Measurements from ENCODE around the gene CDC73. TPM values are rescaled to one million over a fixed set of nuclear protein-coding genes. Genes with fewer than 3 reads are reported as not detected.
"Not testable (repeated sequence)": the region's sequence is repeated elsewhere in the genome, so short reads cannot be mapped to it uniquely, and the experiment has no call there.

CDC73 gene
- total and polyA plus RNA-seq, 4 donors: 20.2 to 44.0 (median 26.7) TPM

GRCh38 chr1:193111641-193112090, 10.2 kb upstream of the CDC73 start:
- no peaks in the 10 kb centered on the region for H3K4me1 ChIP-seq (ENCODE audit: control insufficient read depth, insufficient read depth, low read length)
- peak in 1 of 6 donors; percentile 7 for DNase-seq (ENCODE audit: low read depth in 4 of 6, low spot score in 6 of 6)
- no peaks in the 10 kb centered on the region for H3K27me3 ChIP-seq (ENCODE audit: control insufficient read depth, insufficient read depth, low read length)
- H3K36me3 ChIP-seq (ENCODE audit: control insufficient read depth, insufficient read depth, low read length): no peaks in the 10 kb centered on the region
- WGBS (ENCODE audit: insufficient coverage): 53% methylated on average over 3 of the region's 6 CpGs
- no peaks in the 10 kb centered on the region for H3K9me3 ChIP-seq (ENCODE audit: control insufficient read depth, insufficient read depth, low read length)
- H3K4me3 ChIP-seq (ENCODE audit: low read depth, low read length): no peak overlapping the region
- peak overlapping the region; percentile 81 for H3K27ac ChIP-seq (ENCODE audit: low read depth, low read length)

- Histone ChIP-seq H3K9me3 (ENCODE audit: control insufficient read depth, insufficient read depth, low read length) (no peaks in the 10 kb centered on the region), H3K27ac (ENCODE audit: low read depth, low read length) (no peak overlapping the region), H3K4me1 (ENCODE audit: control insufficient read depth, insufficient read depth, low read length) (no peaks in the 10 kb centered on the region), H3K36me3 (ENCODE audit: control insufficient read depth, insufficient read depth, low read length) (no peaks in the 10 kb centered on the region), H3K27me3 (ENCODE audit: control insufficient read depth, insufficient read depth, low read length) (no peaks in the 10 kb centered on the region), H3K4me3 (ENCODE audit: low read depth, low read length) (no peak overlapping the region)
- WGBS (ENCODE audit: insufficient coverage): 83% methylated on average over 6 of the region's 9 CpGs
- no peak for DNase-seq (ENCODE audit: low read depth in 4 of 6, low spot score in 6 of 6)
Observed at GRCh38 chr1:193113258-193113991, 8.4 kb upstream of the CDC73 start.

- Histone ChIP-seq H3K27me3 (ENCODE audit: control insufficient read depth, insufficient read depth, low read length) (no peaks in the 10 kb centered on the region), H3K4me3 (ENCODE audit: low read depth, low read length) (no peak overlapping the region), H3K27ac (ENCODE audit: low read depth, low read length) (no peak overlapping the region), H3K4me1 (ENCODE audit: control insufficient read depth, insufficient read depth, low read length) (no peaks in the 10 kb centered on the region), H3K36me3 (ENCODE audit: control insufficient read depth, insufficient read depth, low read length) (no peaks in the 10 kb centered on the region), H3K9me3 (ENCODE audit: control insufficient read depth, insufficient read depth, low read length) (no peaks in the 10 kb centered on the region)
- no peak for DNase-seq (ENCODE audit: low read depth in 4 of 6, low spot score in 6 of 6)
Observed at GRCh38 chr1:193113992-193114332, 7.9 kb upstream of the CDC73 start.

- H3K36me3 ChIP-seq (ENCODE audit: control insufficient read depth, insufficient read depth, low read length): no peaks in the 10 kb centered on the region
- H3K27ac ChIP-seq (ENCODE audit: low read depth, low read length): no peak overlapping the region
- no peaks in the 10 kb centered on the region for H3K27me3 ChIP-seq (ENCODE audit: control insufficient read depth, insufficient read depth, low read length)
- H3K4me1 ChIP-seq (ENCODE audit: control insufficient read depth, insufficient read depth, low read length): no peaks in the 10 kb centered on the region
- DNase-seq (ENCODE audit: low read depth in 4 of 6, low spot score in 6 of 6): no peak
- H3K9me3 ChIP-seq (ENCODE audit: control insufficient read depth, insufficient read depth, low read length): no peaks in the 10 kb centered on the region
- H3K4me3 ChIP-seq (ENCODE audit: low read depth, low read length): no peak overlapping the region
- no CpG with 5 or more reads among the region's 6 CpGs for WGBS (ENCODE audit: insufficient coverage)
Observed at GRCh38 chr1:193114485-193115095, 7.2 kb upstream of the CDC73 start.

GRCh38 chr1:193115629-193116227, 6.1 kb upstream of the CDC73 start:
- H3K27ac ChIP-seq (ENCODE audit: low read depth, low read length): no peak overlapping the region
- no CpG with 5 or more reads among the region's 1 CpG for WGBS (ENCODE audit: insufficient coverage)
- H3K27me3 ChIP-seq (ENCODE audit: control insufficient read depth, insufficient read depth, low read length): no peaks in the 10 kb centered on the region
- no peaks in the 10 kb centered on the region for H3K36me3 ChIP-seq (ENCODE audit: control insufficient read depth, insufficient read depth, low read length)
- no peak for DNase-seq (ENCODE audit: low read depth in 4 of 6, low spot score in 6 of 6)
- no peaks in the 10 kb centered on the region for H3K9me3 ChIP-seq (ENCODE audit: control insufficient read depth, insufficient read depth, low read length)
- H3K4me3 ChIP-seq (ENCODE audit: low read depth, low read length): no peak overlapping the region
- no peaks in the 10 kb centered on the region for H3K4me1 ChIP-seq (ENCODE audit: control insufficient read depth, insufficient read depth, low read length)

- not testable (repeated sequence) for H3K27ac ChIP-seq (ENCODE audit: low read depth, low read length); H3K27me3 ChIP-seq (ENCODE audit: control insufficient read depth, insufficient read depth, low read length); H3K4me1 ChIP-seq (ENCODE audit: control insufficient read depth, insufficient read depth, low read length); H3K9me3 ChIP-seq (ENCODE audit: control insufficient read depth, insufficient read depth, low read length); DNase-seq (ENCODE audit: low read depth in 4 of 6, low spot score in 6 of 6); H3K36me3 ChIP-seq (ENCODE audit: control insufficient read depth, insufficient read depth, low read length); H3K4me3 ChIP-seq (ENCODE audit: low read depth, low read length)
- WGBS (ENCODE audit: insufficient coverage): 100% methylated on average over 2 of the region's 6 CpGs
Observed at GRCh38 chr1:193117167-193117566, 4.7 kb upstream of the CDC73 start.

- Histone ChIP-seq H3K27me3 (ENCODE audit: control insufficient read depth, insufficient read depth, low read length) (no peaks in the 10 kb centered on the region), H3K9me3 (ENCODE audit: control insufficient read depth, insufficient read depth, low read length) (no peaks in the 10 kb centered on the region), H3K4me3 (ENCODE audit: low read depth, low read length) (no peak overlapping the region), H3K36me3 (ENCODE audit: control insufficient read depth, insufficient read depth, low read length) (no peaks in the 10 kb centered on the region), H3K4me1 (ENCODE audit: control insufficient read depth, insufficient read depth, low read length) (peaks cover 2% of the 10 kb centered on the region), H3K27ac (ENCODE audit: low read depth, low read length) (no peak overlapping the region)
- WGBS (ENCODE audit: insufficient coverage): no CpG with 5 or more reads among the region's 3 CpGs
- no peak for DNase-seq (ENCODE audit: low read depth in 4 of 6, low spot score in 6 of 6)
Observed at GRCh38 chr1:193118194-193118593, 3.6 kb upstream of the CDC73 start.

- no peak overlapping the region for H3K4me3 ChIP-seq (ENCODE audit: low read depth, low read length)
- H3K9me3 ChIP-seq (ENCODE audit: control insufficient read depth, insufficient read depth, low read length): no peaks in the 10 kb centered on the region
- no peaks in the 10 kb centered on the region for H3K36me3 ChIP-seq (ENCODE audit: control insufficient read depth, insufficient read depth, low read length)
- no peaks in the 10 kb centered on the region for H3K27me3 ChIP-seq (ENCODE audit: control insufficient read depth, insufficient read depth, low read length)
- H3K4me1 ChIP-seq (ENCODE audit: control insufficient read depth, insufficient read depth, low read length): peaks cover 5% of the 10 kb centered on the region
- no CpG with 5 or more reads among the region's 4 CpGs for WGBS (ENCODE audit: insufficient coverage)
- DNase-seq (ENCODE audit: low read depth in 4 of 6, low spot score in 6 of 6): no peak
- H3K27ac ChIP-seq (ENCODE audit: low read depth, low read length): no peak overlapping the region
Observed at GRCh38 chr1:193118803-193119730, 2.8 kb upstream of the CDC73 start.

- H3K9me3 ChIP-seq (ENCODE audit: control insufficient read depth, insufficient read depth, low read length): no peaks in the 10 kb centered on the region
- H3K4me3 ChIP-seq (ENCODE audit: low read depth, low read length): peak overlapping the region; percentile 78
- H3K27ac ChIP-seq (ENCODE audit: low read depth, low read length): peak overlapping the region; percentile 93
- H3K36me3 ChIP-seq (ENCODE audit: control insufficient read depth, insufficient read depth, low read length): peaks cover 5% of the 10 kb centered on the region
- H3K27me3 ChIP-seq (ENCODE audit: control insufficient read depth, insufficient read depth, low read length): no peaks in the 10 kb centered on the region
- WGBS (ENCODE audit: insufficient coverage): no CpG with 5 or more reads among the region's 6 CpGs
- DNase-seq (ENCODE audit: low read depth in 4 of 6, low spot score in 6 of 6): peak in 1 of 6 donors; percentile 37
- H3K4me1 ChIP-seq (ENCODE audit: control insufficient read depth, insufficient read depth, low read length): peaks cover 9% of the 10 kb centered on the region
Observed at GRCh38 chr1:193120604-193121166, 1.1 kb upstream of the CDC73 start.
